ENCODE results near the gene OAS3.

DNA sequence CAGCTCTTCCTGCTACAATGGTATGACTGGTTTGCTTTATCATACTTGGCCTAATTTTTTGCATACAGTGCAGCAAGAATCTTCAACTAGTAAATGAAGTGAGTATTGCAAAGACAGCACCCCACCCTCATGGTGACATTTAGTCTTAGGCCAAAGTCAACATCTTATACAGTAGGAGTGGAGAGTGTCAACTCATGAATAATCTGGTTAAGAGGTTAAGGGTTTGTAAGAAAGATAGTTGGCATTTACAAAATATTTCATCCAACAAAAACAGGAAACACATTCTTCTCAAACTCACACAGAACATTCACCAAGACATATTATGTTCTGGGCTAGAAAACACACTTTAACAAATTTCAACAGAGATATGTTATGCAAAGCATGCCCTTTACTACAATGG is 33.7 kb upstream of the OAS3 start:
- TF ChIP-seq, protein P1, sequence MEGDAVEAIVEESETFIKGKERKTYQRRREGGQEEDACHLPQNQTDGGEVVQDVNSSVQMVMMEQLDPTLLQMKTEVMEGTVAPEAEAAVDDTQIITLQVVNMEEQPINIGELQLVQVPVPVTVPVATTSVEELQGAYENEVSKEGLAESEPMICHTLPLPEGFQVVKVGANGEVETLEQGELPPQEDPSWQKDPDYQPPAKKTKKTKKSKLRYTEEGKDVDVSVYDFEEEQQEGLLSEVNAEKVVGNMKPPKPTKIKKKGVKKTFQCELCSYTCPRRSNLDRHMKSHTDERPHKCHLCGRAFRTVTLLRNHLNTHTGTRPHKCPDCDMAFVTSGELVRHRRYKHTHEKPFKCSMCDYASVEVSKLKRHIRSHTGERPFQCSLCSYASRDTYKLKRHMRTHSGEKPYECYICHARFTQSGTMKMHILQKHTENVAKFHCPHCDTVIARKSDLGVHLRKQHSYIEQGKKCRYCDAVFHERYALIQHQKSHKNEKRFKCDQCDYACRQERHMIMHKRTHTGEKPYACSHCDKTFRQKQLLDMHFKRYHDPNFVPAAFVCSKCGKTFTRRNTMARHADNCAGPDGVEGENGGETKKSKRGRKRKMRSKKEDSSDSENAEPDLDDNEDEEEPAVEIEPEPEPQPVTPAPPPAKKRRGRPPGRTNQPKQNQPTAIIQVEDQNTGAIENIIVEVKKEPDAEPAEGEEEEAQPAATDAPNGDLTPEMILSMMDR (conservative IDR thresholded peaks at IDR 0.05; ENCODE audit: low read depth, low read length) = no peak
- no peak for TF ChIP-seq EZH2 (IDR thresholded peaks at IDR 0.05; ENCODE audit: low read length, unreplicated experiment)
